ENCODE data around the gene PNN.

- TF ChIP-seq CTCF (IDR thresholded peaks at IDR 0.05) (no peak), USF1 (CRISPR knock-in tag; IDR thresholded peaks at IDR 0.05) (no peak), ZNF121 (CRISPR knock-in tag; IDR thresholded peaks at IDR 0.05) (no peak), ZNF281 (CRISPR knock-in tag; IDR thresholded peaks at IDR 0.05) (no peak), ESRRA (CRISPR knock-in tag; IDR thresholded peaks at IDR 0.05; ENCODE audit: borderline replicate concordance) (no peak), TCF7 (CRISPR knock-in tag; IDR thresholded peaks at IDR 0.05; ENCODE audit: low read depth) (no peak)
These were observed 10.4 kb downstream of the PNN start for GRCh38 chr14:39185256-39186049.

Measured in WTC11 (cell line).